PFSK-1 (cell line): ENCODE data around the gene ADGRE1.

Experiments
- POLR2AphosphoS5 ChIP-seq: IDR thresholded peaks from 2 replicates; pipeline ENCODE4 v1.6.1; 2012; ENCODE audit warnings: low read depth, mild to moderate bottlenecking, control low read depth, low read length, moderate library complexity
- REST ChIP-seq, 2 experiments: IDR thresholded peaks; 2 replicates each; pipeline versions ENCODE4 v1.6.1 to v1.8.0; 2011 to 2012; ENCODE audit warnings: low read depth in 2 of 2, low read length in 2 of 2, control low read depth in 1 of 2, inconsistent platforms in 1 of 2, mild to moderate bottlenecking in 1 of 2, moderate library complexity in 1 of 2; ENCODE audit not compliant: insufficient read depth in 1 of 2
- TAF1 ChIP-seq: IDR thresholded peaks from 2 replicates; pipeline ENCODE4 v1.6.1; 2012; ENCODE audit warnings: low read length, control low read depth, borderline replicate concordance; ENCODE audit not compliant: insufficient read depth

- TF ChIP-seq POLR2AphosphoS5: no peak
- TF ChIP-seq TAF1: no peak
- TF ChIP-seq REST (IDR thresholded peaks at IDR 0.05; ENCODE audit: insufficient read depth in 1 of 2, low read depth in 2 of 2, low read length in 2 of 2): no peak
Measured at GRCh38 chr19:6851359-6851758, 36.0 kb upstream of the ADGRE1 start.
